ENCODE measurements around the gene KRTAP4-2.

DNA sequence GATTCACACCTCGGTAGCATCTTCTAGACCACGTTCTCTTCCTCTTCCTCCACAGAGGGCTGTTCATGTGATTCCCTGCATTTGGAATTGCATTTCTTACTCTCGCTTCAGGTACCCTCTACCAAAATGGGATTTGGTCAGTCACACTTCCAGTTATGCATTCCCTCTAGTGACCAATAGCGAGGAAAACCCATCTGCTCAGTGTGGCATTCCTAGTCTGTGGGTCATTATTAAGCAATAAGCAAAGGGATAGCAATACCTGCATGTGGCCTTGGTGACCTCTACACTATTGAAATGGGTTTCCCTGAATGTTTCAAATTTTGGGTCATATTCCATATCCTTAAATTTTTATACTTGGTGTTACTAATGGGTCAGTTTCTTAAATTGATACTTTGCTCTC is 28.0 kb downstream of the KRTAP4-2 start:
- TF ChIP-seq, protein P1, sequence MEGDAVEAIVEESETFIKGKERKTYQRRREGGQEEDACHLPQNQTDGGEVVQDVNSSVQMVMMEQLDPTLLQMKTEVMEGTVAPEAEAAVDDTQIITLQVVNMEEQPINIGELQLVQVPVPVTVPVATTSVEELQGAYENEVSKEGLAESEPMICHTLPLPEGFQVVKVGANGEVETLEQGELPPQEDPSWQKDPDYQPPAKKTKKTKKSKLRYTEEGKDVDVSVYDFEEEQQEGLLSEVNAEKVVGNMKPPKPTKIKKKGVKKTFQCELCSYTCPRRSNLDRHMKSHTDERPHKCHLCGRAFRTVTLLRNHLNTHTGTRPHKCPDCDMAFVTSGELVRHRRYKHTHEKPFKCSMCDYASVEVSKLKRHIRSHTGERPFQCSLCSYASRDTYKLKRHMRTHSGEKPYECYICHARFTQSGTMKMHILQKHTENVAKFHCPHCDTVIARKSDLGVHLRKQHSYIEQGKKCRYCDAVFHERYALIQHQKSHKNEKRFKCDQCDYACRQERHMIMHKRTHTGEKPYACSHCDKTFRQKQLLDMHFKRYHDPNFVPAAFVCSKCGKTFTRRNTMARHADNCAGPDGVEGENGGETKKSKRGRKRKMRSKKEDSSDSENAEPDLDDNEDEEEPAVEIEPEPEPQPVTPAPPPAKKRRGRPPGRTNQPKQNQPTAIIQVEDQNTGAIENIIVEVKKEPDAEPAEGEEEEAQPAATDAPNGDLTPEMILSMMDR (IDR thresholded peaks at IDR 0.05), result no peak
- no peak for TF ChIP-seq ZFX (IDR thresholded peaks at IDR 0.05; ENCODE audit: borderline replicate concordance)

Measured in 22Rv1 (cell line).